Caco-2 (cell line): ENCODE results near the gene EPB41L4B. TPM values are rescaled to one million over a fixed set of nuclear protein-coding genes. Genes with fewer than 3 reads are reported as not detected.
"Not testable (repeated sequence)": the region's sequence is repeated elsewhere in the genome, so short reads cannot be mapped to it uniquely, and the experiment has no call there.

Source experiments
- BruUV-seq: library from RNA; stranded (reverse); fragments of 400-500 nt; replicated peaks from 2 replicates; lab custom pipeline; 2021; lab: Mats Ljungman, UMichigan
- CTCF ChIA-PET: fragments of 300-600 bp; sonication (Branson Sonifier 250); formaldehyde crosslinking; loops from one replicate; lab custom pipeline; 2022; ENCODE audit warnings: antibody characterized with exemption; lab: Charles Lee
- POLR2A ChIA-PET: fragments of 300-600 bp; sonication (Branson Sonifier 250); formaldehyde crosslinking; loops from one replicate; lab custom pipeline; 2022; ENCODE audit warnings: antibody characterized with exemption; lab: Charles Lee
- DNase-seq, 2 experiments: peaks; one replicate each; pipeline versions ENCODE4 v3.0.0 to v3.0.0-alpha.2; 2020 to 2022
- H3K27me3 ChIP-seq: replicated peaks from 2 replicates; pipeline ENCODE4 v1.6.0; 2011; ENCODE audit warnings: low read length; ENCODE audit not compliant: control insufficient read depth, insufficient read depth
- H3K36me3 ChIP-seq: 2 replicates; pipeline ENCODE4 v1.5.1; 2011; ENCODE audit warnings: low read length; ENCODE audit not compliant: control insufficient read depth, insufficient read depth
- H3K4me1 ChIP-seq: fragments of 250-450 bp; sonication (Bioruptor Pico); 2 replicates; pipeline ENCODE4 v1.5.1; 2020; ENCODE audit warnings: mild to moderate bottlenecking
- H3K4me3 ChIP-seq: 2 replicates; pipeline ENCODE4 v1.5.1; 2011; ENCODE audit warnings: low read depth, mild to moderate bottlenecking, control low read depth, low read length
- H3K9me3 ChIP-seq: fragments of 250-450 bp; sonication (Bioruptor Pico); 2 replicates; pipeline ENCODE4 v1.5.1; 2020; ENCODE audit warnings: mild to moderate bottlenecking, moderate library complexity
- H3K27ac Mint-ChIP-seq: one replicate; pipeline ENCODE4 v1.8.0; 2022; ENCODE audit warnings: mixed read lengths; ENCODE audit not compliant: unreplicated experiment
- H3K27me3 Mint-ChIP-seq: one replicate; pipeline ENCODE4 v1.8.0; 2022; ENCODE audit warnings: mixed read lengths; ENCODE audit not compliant: insufficient read depth, unreplicated experiment
- H3K36me3 Mint-ChIP-seq: one replicate; pipeline ENCODE4 v1.8.0; 2022; ENCODE audit warnings: mild to moderate bottlenecking, mixed read lengths; ENCODE audit not compliant: insufficient read depth, unreplicated experiment
- H3K4me1 Mint-ChIP-seq: one replicate; pipeline ENCODE4 v1.8.0; 2022; ENCODE audit warnings: low read depth, mixed read lengths; ENCODE audit not compliant: unreplicated experiment
- H3K4me3 Mint-ChIP-seq: one replicate; pipeline ENCODE4 v1.8.0; 2022; ENCODE audit warnings: mild to moderate bottlenecking, moderate library complexity, mixed read lengths; ENCODE audit not compliant: unreplicated experiment
- H3K9me3 Mint-ChIP-seq: one replicate; pipeline ENCODE4 v1.8.0; 2022; ENCODE audit warnings: mixed read lengths; ENCODE audit not compliant: unreplicated experiment
- CTCF ChIP-seq, 2 experiments: fragments of 200-600 bp in 1 of 2; IDR thresholded peaks; 1 replicate in 1 of 2; 2 replicates in 1 of 2; pipeline versions ENCODE4 v1.5.1 to v1.8.0; 2011 to 2022; ENCODE audit warnings: antibody characterized with exemption in 1 of 2, control low read depth in 1 of 2, inconsistent platforms in 1 of 2, low read depth in 1 of 2, low read length in 1 of 2, mild to moderate bottlenecking in 1 of 2, moderate library complexity in 1 of 2; ENCODE audit not compliant: insufficient read depth in 1 of 2, severe bottlenecking in 1 of 2, unreplicated experiment in 1 of 2
- intact Hi-C: fragments of 100-400 bp; cut with micrococcal nuclease; formaldehyde crosslinking; loops from one replicate; pipeline ENCODE4 v1.10.0; 2022; ENCODE audit not compliant: unreplicated experiment
- total RNA-seq: library from RNA; stranded (reverse); gene quantifications from 2 replicates; pipeline ENCODE4 v1.2.3, GENCODE V29; 2022

EPB41L4B gene
- total RNA-seq, 1 experiment from 2014 or later, result 16.3 TPM

- H3K4me3 Mint-ChIP-seq, result no peak overlapping the region
- no peaks in the 10 kb centered on the region for H3K9me3 ChIP-seq
- H3K27me3 Mint-ChIP-seq, result no peaks in the 10 kb centered on the region
- no peak overlapping the region for H3K4me3 ChIP-seq
- no peaks in the 10 kb centered on the region for H3K4me1 ChIP-seq
- no peak for TF ChIP-seq CTCF (IDR thresholded peaks at IDR 0.05; ENCODE audit: insufficient read depth in 1 of 2, low read depth in 1 of 2, low read length in 1 of 2, severe bottlenecking in 1 of 2, unreplicated experiment in 1 of 2)
- H3K36me3 ChIP-seq, result no peaks in the 10 kb centered on the region
- ChIA-PET POLR2A (no interaction called here), CTCF (no interaction called here)
- peaks cover 7% of the 10 kb centered on the region for H3K36me3 Mint-ChIP-seq
- DNase-seq, result no peak
- no peaks in the 10 kb centered on the region for H3K27me3 ChIP-seq
- no peaks in the 10 kb centered on the region for H3K9me3 Mint-ChIP-seq
- peaks cover 7% of the 10 kb centered on the region for H3K4me1 Mint-ChIP-seq
- H3K27ac Mint-ChIP-seq, result no peak overlapping the region
- intact Hi-C loops, result no loop called here
- no TSS peak for BruUV-seq
These were observed 33.9 kb downstream of the EPB41L4B start for GRCh38 chr9:109286981-109287380.

- H3K27ac Mint-ChIP-seq, result no peak overlapping the region
- no peaks in the 10 kb centered on the region for H3K36me3 ChIP-seq
- H3K4me3 Mint-ChIP-seq, result no peak overlapping the region
- H3K4me1 ChIP-seq, result no peaks in the 10 kb centered on the region
- no peak overlapping the region for H3K4me3 ChIP-seq
- no peaks in the 10 kb centered on the region for H3K9me3 ChIP-seq
- H3K4me1 Mint-ChIP-seq, result peaks cover 7% of the 10 kb centered on the region
- POLR2A ChIA-PET, result no interaction called here
- H3K9me3 Mint-ChIP-seq, result no peaks in the 10 kb centered on the region
- H3K27me3 Mint-ChIP-seq, result no peaks in the 10 kb centered on the region
- intact Hi-C loops, result no loop called here
- no peaks in the 10 kb centered on the region for H3K27me3 ChIP-seq
- BruUV-seq, result no TSS peak
- no peak for TF ChIP-seq CTCF (IDR thresholded peaks at IDR 0.05; ENCODE audit: insufficient read depth in 1 of 2, low read depth in 1 of 2, low read length in 1 of 2, severe bottlenecking in 1 of 2, unreplicated experiment in 1 of 2)
- no peak for DNase-seq
- H3K36me3 Mint-ChIP-seq, result peaks cover 7% of the 10 kb centered on the region
- CTCF ChIA-PET, result no interaction called here
These were observed 34.3 kb downstream of the EPB41L4B start for GRCh38 chr9:109286571-109286977.

- H3K36me3 ChIP-seq, H3K4me1 ChIP-seq, H3K27ac Mint-ChIP-seq, H3K36me3 Mint-ChIP-seq, BruUV-seq, H3K9me3 ChIP-seq, intact Hi-C loops, H3K9me3 Mint-ChIP-seq, H3K4me1 Mint-ChIP-seq, CTCF ChIA-PET, DNase-seq, H3K4me3 ChIP-seq, H3K27me3 ChIP-seq, H3K4me3 Mint-ChIP-seq, H3K27me3 Mint-ChIP-seq, POLR2A ChIA-PET: not testable (repeated sequence)
These were observed 37.2 kb downstream of the EPB41L4B start for GRCh38 chr9:109283672-109284071.

GRCh38 chr9:109283012-109283411, 37.8 kb downstream of the EPB41L4B start:
- no TSS peak for BruUV-seq
- H3K4me3 Mint-ChIP-seq, result no peak overlapping the region
- Histone ChIP-seq H3K4me1 (0 out of 2 replicates have a peak, but pooled peaks cover under 1% of the 10 kb centered on the region), H3K4me3 (no peak overlapping the region), H3K27me3 (no peaks in the 10 kb centered on the region), H3K36me3 (no peaks in the 10 kb centered on the region), H3K9me3 (no peaks in the 10 kb centered on the region)
- H3K4me1 Mint-ChIP-seq, result no peaks in the 10 kb centered on the region
- CTCF ChIA-PET, result no interaction called here
- no peak overlapping the region for H3K27ac Mint-ChIP-seq
- POLR2A ChIA-PET, result no interaction called here
- intact Hi-C loops, result no loop called here
- H3K27me3 Mint-ChIP-seq, result no peaks in the 10 kb centered on the region
- no peak for TF ChIP-seq CTCF (IDR thresholded peaks at IDR 0.05; ENCODE audit: insufficient read depth in 1 of 2, low read depth in 1 of 2, low read length in 1 of 2, severe bottlenecking in 1 of 2, unreplicated experiment in 1 of 2)
- no peak for DNase-seq
- H3K36me3 Mint-ChIP-seq, result peaks cover 3% of the 10 kb centered on the region
- no peaks in the 10 kb centered on the region for H3K9me3 Mint-ChIP-seq
